HL-60 (cell line): ENCODE results near the gene WNT5A.

Source experiments
- DNase-seq, 2 experiments: peaks; one replicate each; pipeline ENCODE4 v3.0.0-alpha.2; 2010 to 2020; ENCODE audit warnings: low read depth in 1 of 2, low spot score in 1 of 2
- H3K27ac ChIP-seq: fragments of 250-450 bp; sonication (Bioruptor Pico); replicated peaks from 2 replicates; pipeline ENCODE4 v1.5.1; 2020; ENCODE audit warnings: mild to moderate bottlenecking, moderate library complexity
- H3K27me3 ChIP-seq: fragments of 250-450 bp; sonication (Bioruptor Pico); 2 replicates; pipeline ENCODE4 v1.5.1; 2021; ENCODE audit warnings: mild to moderate bottlenecking, moderate library complexity; ENCODE audit not compliant: insufficient read depth, poor library complexity, severe bottlenecking
- H3K4me3 ChIP-seq: replicated peaks from 2 replicates; pipeline ENCODE4 v1.5.1; 2011; ENCODE audit warnings: mild to moderate bottlenecking, control low read depth, low read length; ENCODE audit not compliant: insufficient read depth
- CTCF ChIP-seq: IDR thresholded peaks from one replicate; pipeline ENCODE4 v1.5.1; 2011; ENCODE audit warnings: low read length, control low read depth, inconsistent platforms; ENCODE audit not compliant: insufficient read depth
- GABPA ChIP-seq: IDR thresholded peaks from 2 replicates; pipeline ENCODE4 v1.6.1; 2012; ENCODE audit warnings: low read depth
- POLR2AphosphoS5 ChIP-seq: IDR thresholded peaks from 2 replicates; pipeline ENCODE4 v1.6.1; 2012; ENCODE audit warnings: low read depth
- SPI1 ChIP-seq: IDR thresholded peaks from 2 replicates; pipeline ENCODE4 v1.6.1; 2012; ENCODE audit warnings: low read depth, mild to moderate bottlenecking, borderline replicate concordance
- TF ChIP-seq, protein P1 (sequence below): IDR thresholded peaks from 2 replicates; pipeline ENCODE4 v1.6.1; 2012; ENCODE audit warnings: low read depth; ENCODE audit not compliant: insufficient replicate concordance

Gene WNT5A

DNA sequence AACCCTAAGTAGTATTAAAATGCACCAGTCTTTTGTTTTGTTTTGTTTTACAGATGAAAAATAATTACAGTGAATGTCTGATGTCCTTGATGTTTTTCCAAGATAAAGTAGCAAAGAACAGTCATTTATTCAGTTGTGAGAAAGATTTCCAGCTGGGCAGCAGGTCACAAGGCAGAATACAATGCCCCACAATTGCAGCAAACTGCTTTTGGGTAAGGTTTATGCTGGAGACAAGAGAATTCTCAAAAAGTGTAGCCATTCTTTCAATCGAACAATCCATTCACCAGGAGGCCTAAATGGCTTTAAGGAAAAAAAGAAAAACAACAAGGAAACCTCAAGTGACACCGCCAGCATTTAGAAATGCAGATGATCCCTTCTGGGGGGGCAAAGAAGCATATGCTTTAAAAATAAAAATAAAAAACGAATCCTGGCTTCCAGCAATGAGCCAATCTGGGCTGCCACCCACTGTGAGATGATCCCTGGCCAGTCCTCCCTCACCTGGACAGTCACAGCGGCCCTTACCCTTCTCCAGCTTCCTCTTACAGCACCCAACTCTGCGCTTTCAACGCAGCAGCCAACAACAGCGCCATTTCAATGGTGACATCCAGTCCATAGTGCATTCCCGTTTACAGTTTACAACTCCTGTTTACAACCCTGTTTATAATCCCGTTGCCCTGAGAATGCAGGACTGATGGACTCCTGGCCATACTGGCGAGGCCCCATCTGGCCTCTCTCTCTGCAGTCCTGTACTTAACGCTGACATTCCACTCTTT is 25.7 kb upstream of the WNT5A start:
- no peak overlapping the region for H3K27ac ChIP-seq
- no peak for DNase-seq
- H3K27me3 ChIP-seq, result no peaks in the 10 kb centered on the region
- TF ChIP-seq GABPA (no peak), POLR2AphosphoS5 (no peak), SPI1 (no peak), CTCF (no peak)
- TF ChIP-seq, protein P1, sequence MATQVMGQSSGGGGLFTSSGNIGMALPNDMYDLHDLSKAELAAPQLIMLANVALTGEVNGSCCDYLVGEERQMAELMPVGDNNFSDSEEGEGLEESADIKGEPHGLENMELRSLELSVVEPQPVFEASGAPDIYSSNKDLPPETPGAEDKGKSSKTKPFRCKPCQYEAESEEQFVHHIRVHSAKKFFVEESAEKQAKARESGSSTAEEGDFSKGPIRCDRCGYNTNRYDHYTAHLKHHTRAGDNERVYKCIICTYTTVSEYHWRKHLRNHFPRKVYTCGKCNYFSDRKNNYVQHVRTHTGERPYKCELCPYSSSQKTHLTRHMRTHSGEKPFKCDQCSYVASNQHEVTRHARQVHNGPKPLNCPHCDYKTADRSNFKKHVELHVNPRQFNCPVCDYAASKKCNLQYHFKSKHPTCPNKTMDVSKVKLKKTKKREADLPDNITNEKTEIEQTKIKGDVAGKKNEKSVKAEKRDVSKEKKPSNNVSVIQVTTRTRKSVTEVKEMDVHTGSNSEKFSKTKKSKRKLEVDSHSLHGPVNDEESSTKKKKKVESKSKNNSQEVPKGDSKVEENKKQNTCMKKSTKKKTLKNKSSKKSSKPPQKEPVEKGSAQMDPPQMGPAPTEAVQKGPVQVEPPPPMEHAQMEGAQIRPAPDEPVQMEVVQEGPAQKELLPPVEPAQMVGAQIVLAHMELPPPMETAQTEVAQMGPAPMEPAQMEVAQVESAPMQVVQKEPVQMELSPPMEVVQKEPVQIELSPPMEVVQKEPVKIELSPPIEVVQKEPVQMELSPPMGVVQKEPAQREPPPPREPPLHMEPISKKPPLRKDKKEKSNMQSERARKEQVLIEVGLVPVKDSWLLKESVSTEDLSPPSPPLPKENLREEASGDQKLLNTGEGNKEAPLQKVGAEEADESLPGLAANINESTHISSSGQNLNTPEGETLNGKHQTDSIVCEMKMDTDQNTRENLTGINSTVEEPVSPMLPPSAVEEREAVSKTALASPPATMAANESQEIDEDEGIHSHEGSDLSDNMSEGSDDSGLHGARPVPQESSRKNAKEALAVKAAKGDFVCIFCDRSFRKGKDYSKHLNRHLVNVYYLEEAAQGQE, result no peak
- H3K4me3 ChIP-seq, result no peak overlapping the region

- H3K4me3 ChIP-seq, result no peak overlapping the region
- no peak overlapping the region for H3K27ac ChIP-seq
- TF ChIP-seq POLR2AphosphoS5 (no peak), GABPA (no peak), SPI1 (no peak), CTCF (no peak)
- TF ChIP-seq, protein P1, result no peak
Observed at GRCh38 chr3:55511895-55512570, 24.9 kb upstream of the WNT5A start.

GRCh38 chr3:55508335-55508734 is 21.2 kb upstream of the WNT5A start:
- H3K4me3 ChIP-seq, result no peak overlapping the region
- TF ChIP-seq SPI1 (no peak), GABPA (no peak), POLR2AphosphoS5 (no peak), CTCF (no peak)
- TF ChIP-seq, protein P1, result no peak
- H3K27me3 ChIP-seq, result no peaks in the 10 kb centered on the region
- H3K27ac ChIP-seq, result no peak overlapping the region
- no peak for DNase-seq

More at GRCh38 chr3:55511895-55512570, 24.9 kb upstream of the WNT5A start:
- DNase-seq, result no peak
- no peaks in the 10 kb centered on the region for H3K27me3 ChIP-seq
